ENCODE measurements around the gene PTPRG. TPM values are rescaled to one million over a fixed set of nuclear protein-coding genes. Genes with fewer than 3 reads are reported as not detected.

PTPRG gene
- total and polyA plus RNA-seq, 2 donors (not counting 3 experiments of a cell fraction or from before 2014, with no cell fraction given): 8.9 to 39.1 TPM

GRCh38 chr3:62229908-62230307 lies 668.5 kb downstream of the PTPRG start:
- no peak for TF ChIP-seq GATA2 (IDR thresholded peaks at IDR 0.05; ENCODE audit: insufficient read depth, insufficient read length, low read depth, low read length)
- peak in 1 of 2 donors; percentile 19 for TF ChIP-seq CTCF (IDR thresholded peaks at IDR 0.05; ENCODE audit: extremely low read depth in 1 of 2, insufficient read depth in 1 of 2, low read depth in 1 of 2, low read length in 2 of 2)
- no peak for TF ChIP-seq MYC (IDR thresholded peaks at IDR 0.05; ENCODE audit: low read depth, low read length)
- no peak for TF ChIP-seq POLR2AphosphoS5 (IDR thresholded peaks at IDR 0.05; ENCODE audit: insufficient read depth, low read depth, low read length)
- no peak for DNase-seq (ENCODE audit: low read depth, low spot score)
- CTCF ChIA-PET: no interaction called here

GRCh38 chr3:62233065-62233464 lies 671.7 kb downstream of the PTPRG start:
- CTCF ChIA-PET: no interaction called here
- H3K27ac ChIP-seq (ENCODE audit: insufficient read depth, low read depth, low read length): no peak overlapping the region
- no TSS peak for BruUV-seq (replicated peaks)

More at GRCh38 chr3:62229908-62230307, 668.5 kb downstream of the PTPRG start:
- POLR2A ChIA-PET: no interaction called here
- Histone ChIP-seq H4K20me1 (replicated peaks; ENCODE audit: control insufficient read depth, extremely low read depth, insufficient read depth, low read length) (no peaks in the 10 kb centered on the region), H3K9me1 (replicated peaks; ENCODE audit: control insufficient read depth, extremely low read depth, insufficient read depth, low read length) (no peaks in the 10 kb centered on the region), H3K79me2 (ENCODE audit: control insufficient read depth, insufficient read depth, low read length) (no peaks in the 10 kb centered on the region), H3K27ac (ENCODE audit: insufficient read depth, low read depth, low read length) (no peak overlapping the region), H3K4me3 (replicated peaks in 1 of 3; ENCODE audit: insufficient read depth in 1 of 3, low read depth in 1 of 3, low read length in 3 of 3) (no peak overlapping the region), H3K36me3 (ENCODE audit: control insufficient read depth in 2 of 2, extremely low read depth in 1 of 2, insufficient read depth in 2 of 2, low read length in 2 of 2) (no peaks in the 10 kb centered on the region), H3K27me3 (ENCODE audit: control insufficient read depth in 2 of 2, insufficient read depth in 2 of 2, low read length in 2 of 2) (no peaks in the 10 kb centered on the region), H2AFZ (ENCODE audit: low read depth, low read length) (no peak overlapping the region), H3K4me2 (ENCODE audit: insufficient read depth, low read length) (no peak overlapping the region), H3K9me3 (replicated peaks; ENCODE audit: control insufficient read depth, insufficient read depth, low read length) (no peaks in the 10 kb centered on the region), H3K4me1 (ENCODE audit: control insufficient read depth, extremely low read depth, insufficient read depth, low read length) (no peaks in the 10 kb centered on the region), H3K9ac (replicated peaks; ENCODE audit: extremely low read depth, insufficient read depth, low read length) (no peak overlapping the region)
- dilution Hi-C loops (cut with MboI; ENCODE audit: extremely low pct_ligation_motif_present, low sequenced_read_pairs) (no loop called here), intact Hi-C loops (cut with micrococcal nuclease) (no loop called here)
- peak; percentile 46 for FAIRE-seq
- no TSS peak for BruUV-seq (replicated peaks)

More at GRCh38 chr3:62233065-62233464, 671.7 kb downstream of the PTPRG start:
- intact Hi-C loops (cut with micrococcal nuclease): no loop called here
- no peak overlapping the region for H3K4me3 ChIP-seq (replicated peaks in 1 of 3; ENCODE audit: insufficient read depth in 1 of 3, low read depth in 1 of 3, low read length in 3 of 3)
- no peaks in the 10 kb centered on the region for H3K4me1 ChIP-seq (ENCODE audit: control insufficient read depth, extremely low read depth, insufficient read depth, low read length)
- no peak overlapping the region for H3K4me2 ChIP-seq (ENCODE audit: insufficient read depth, low read length)
- DNase-seq (ENCODE audit: low read depth, low spot score) (no peak), FAIRE-seq (no peak)
- no peaks in the 10 kb centered on the region for H3K9me1 ChIP-seq (replicated peaks; ENCODE audit: control insufficient read depth, extremely low read depth, insufficient read depth, low read length)
- no peaks in the 10 kb centered on the region for H3K27me3 ChIP-seq (ENCODE audit: control insufficient read depth in 2 of 2, insufficient read depth in 2 of 2, low read length in 2 of 2)
- H3K9ac ChIP-seq (replicated peaks; ENCODE audit: extremely low read depth, insufficient read depth, low read length): no peak overlapping the region
- H3K79me2 ChIP-seq (ENCODE audit: control insufficient read depth, insufficient read depth, low read length): no peaks in the 10 kb centered on the region
- no peak overlapping the region for H2AFZ ChIP-seq (ENCODE audit: low read depth, low read length)
- no peak for TF ChIP-seq POLR2AphosphoS5 (IDR thresholded peaks at IDR 0.05; ENCODE audit: insufficient read depth, low read depth, low read length)
- no peak for TF ChIP-seq EZH2 (IDR thresholded peaks at IDR 0.05; ENCODE audit: borderline replicate concordance, low read depth, low read length, severe bottlenecking)
- TF ChIP-seq POLR2A (IDR thresholded peaks at IDR 0.05; ENCODE audit: low read depth, low read length): no peak
- TF ChIP-seq CTCF (IDR thresholded peaks at IDR 0.05; ENCODE audit: extremely low read depth in 1 of 2, insufficient read depth in 1 of 2, low read depth in 1 of 2, low read length in 2 of 2): no peak
- TF ChIP-seq JUN (IDR thresholded peaks at IDR 0.05; ENCODE audit: borderline replicate concordance, insufficient read depth, insufficient read length, low read depth): no peak
- no peak for TF ChIP-seq MAX (IDR thresholded peaks at IDR 0.05; ENCODE audit: insufficient read depth, insufficient read length)
- no peak for TF ChIP-seq FOS (IDR thresholded peaks at IDR 0.05; ENCODE audit: borderline replicate concordance, insufficient read depth, low read length)
- TF ChIP-seq GATA2 (IDR thresholded peaks at IDR 0.05; ENCODE audit: insufficient read depth, insufficient read length, low read depth, low read length): no peak
- no peak for TF ChIP-seq MYC (IDR thresholded peaks at IDR 0.05; ENCODE audit: low read depth, low read length)
- H4K20me1 ChIP-seq (replicated peaks; ENCODE audit: control insufficient read depth, extremely low read depth, insufficient read depth, low read length): no peaks in the 10 kb centered on the region
- H3K36me3 ChIP-seq (ENCODE audit: control insufficient read depth in 2 of 2, extremely low read depth in 1 of 2, insufficient read depth in 2 of 2, low read length in 2 of 2): no peaks in the 10 kb centered on the region
- no peaks in the 10 kb centered on the region for H3K9me3 ChIP-seq (replicated peaks; ENCODE audit: control insufficient read depth, insufficient read depth, low read length)
- POLR2A ChIA-PET: no interaction called here
- dilution Hi-C loops (cut with MboI; ENCODE audit: extremely low pct_ligation_motif_present, low sequenced_read_pairs): no loop called here
